Measurements from ENCODE around the gene ZDHHC14. TPM values are rescaled to one million over a fixed set of nuclear protein-coding genes. Genes with fewer than 3 reads are reported as not detected.

The ZDHHC14 gene
- total and polyA plus RNA-seq, 4 donors = 4.3 to 18.3 (median 8.9) TPM

DNA sequence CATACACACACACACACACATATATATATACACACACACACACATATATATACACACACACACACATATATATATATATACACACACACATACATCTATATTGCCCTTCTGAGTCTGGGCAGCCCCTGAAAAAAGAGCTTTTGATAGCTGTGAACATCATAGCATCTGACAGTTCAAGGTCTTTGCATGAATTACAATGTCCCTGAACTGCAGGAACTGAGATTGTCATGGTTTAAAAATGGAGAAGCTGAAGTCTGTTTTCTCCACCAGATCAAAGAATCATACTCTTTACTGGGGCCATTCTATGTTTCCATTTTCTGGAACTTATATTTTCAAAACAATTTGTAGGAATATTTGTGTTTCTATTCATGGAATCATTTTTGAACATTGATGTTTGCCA lies 189.8 kb downstream of the ZDHHC14 start:
- Histone ChIP-seq H3K4me1 (ENCODE audit: control insufficient read depth in 5 of 5, insufficient read depth in 5 of 5, low read length in 5 of 5) (no peaks in the 10 kb centered on the region), H3K4me3 (no peak overlapping the region), H3K36me3 (ENCODE audit: control insufficient read depth in 4 of 4, insufficient read depth in 4 of 4, low read length in 4 of 4) (peaks cover 0 to 3% (median 1%) of the 10 kb centered on the region in 4 donors), H3K9me3 (ENCODE audit: control insufficient read depth in 4 of 4, insufficient read depth in 3 of 4, low read length in 3 of 4) (no peaks in the 10 kb centered on the region), H3K27me3 (ENCODE audit: control insufficient read depth in 3 of 3, insufficient read depth in 3 of 3, low read length in 2 of 3) (no peaks in the 10 kb centered on the region), H3K27ac (ENCODE audit: low read depth in 1 of 2, low read length in 1 of 2) (no peak overlapping the region), H3K9ac (ENCODE audit: insufficient read depth in 1 of 2, low read length in 2 of 2) (no peak overlapping the region)
- DNase-seq (no peak), ATAC-seq (ENCODE audit: insufficient read depth, low FRiP score) (no peak)
- TF ChIP-seq, protein P1, sequence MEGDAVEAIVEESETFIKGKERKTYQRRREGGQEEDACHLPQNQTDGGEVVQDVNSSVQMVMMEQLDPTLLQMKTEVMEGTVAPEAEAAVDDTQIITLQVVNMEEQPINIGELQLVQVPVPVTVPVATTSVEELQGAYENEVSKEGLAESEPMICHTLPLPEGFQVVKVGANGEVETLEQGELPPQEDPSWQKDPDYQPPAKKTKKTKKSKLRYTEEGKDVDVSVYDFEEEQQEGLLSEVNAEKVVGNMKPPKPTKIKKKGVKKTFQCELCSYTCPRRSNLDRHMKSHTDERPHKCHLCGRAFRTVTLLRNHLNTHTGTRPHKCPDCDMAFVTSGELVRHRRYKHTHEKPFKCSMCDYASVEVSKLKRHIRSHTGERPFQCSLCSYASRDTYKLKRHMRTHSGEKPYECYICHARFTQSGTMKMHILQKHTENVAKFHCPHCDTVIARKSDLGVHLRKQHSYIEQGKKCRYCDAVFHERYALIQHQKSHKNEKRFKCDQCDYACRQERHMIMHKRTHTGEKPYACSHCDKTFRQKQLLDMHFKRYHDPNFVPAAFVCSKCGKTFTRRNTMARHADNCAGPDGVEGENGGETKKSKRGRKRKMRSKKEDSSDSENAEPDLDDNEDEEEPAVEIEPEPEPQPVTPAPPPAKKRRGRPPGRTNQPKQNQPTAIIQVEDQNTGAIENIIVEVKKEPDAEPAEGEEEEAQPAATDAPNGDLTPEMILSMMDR (IDR thresholded peaks at IDR 0.05; ENCODE audit: control extremely low read depth, extremely low read depth) = no peak

DNA sequence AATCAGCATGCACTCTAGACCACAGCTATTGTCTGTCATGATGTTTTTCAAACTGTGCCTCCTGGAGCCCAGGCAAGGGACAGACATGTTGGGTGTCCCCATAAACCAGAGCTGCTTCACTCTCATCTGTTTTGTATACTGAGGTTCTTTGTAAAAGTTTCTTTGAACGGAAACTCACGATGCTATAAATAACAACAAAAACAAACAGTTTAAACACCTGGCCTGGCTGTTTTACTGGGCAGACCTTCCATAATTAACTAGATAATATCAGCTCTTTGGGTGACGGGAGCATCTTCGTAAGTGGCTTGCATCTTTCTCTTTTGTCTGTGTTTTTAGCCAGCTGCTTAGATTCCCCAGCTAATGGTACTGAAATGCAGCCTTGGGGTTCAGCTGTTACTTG lies 190.3 kb downstream of the ZDHHC14 start:
- Histone ChIP-seq H3K27me3 (ENCODE audit: control insufficient read depth in 3 of 3, insufficient read depth in 3 of 3, low read length in 2 of 3) (no peaks in the 10 kb centered on the region), H3K4me1 (ENCODE audit: control insufficient read depth in 5 of 5, insufficient read depth in 5 of 5, low read length in 5 of 5) (peaks cover 0 to 1% (median 0%) of the 10 kb centered on the region in 5 donors), H3K9ac (ENCODE audit: insufficient read depth in 1 of 2, low read length in 2 of 2) (no peak overlapping the region), H3K4me3 (no peak overlapping the region), H3K27ac (ENCODE audit: low read depth in 1 of 2, low read length in 1 of 2) (no peak overlapping the region), H3K36me3 (ENCODE audit: control insufficient read depth in 4 of 4, insufficient read depth in 4 of 4, low read length in 4 of 4) (peaks cover 0 to 2% (median 0%) of the 10 kb centered on the region in 4 donors), H3K9me3 (ENCODE audit: control insufficient read depth in 4 of 4, insufficient read depth in 3 of 4, low read length in 3 of 4) (no peaks in the 10 kb centered on the region)
- ATAC-seq (ENCODE audit: insufficient read depth, low FRiP score) (no peak), DNase-seq (no peak)
- 66 to 83% methylated on average over 4 of the region's 4 CpGs for WGBS, 2 donors
- TF ChIP-seq, protein P1 (IDR thresholded peaks at IDR 0.05; ENCODE audit: control extremely low read depth, extremely low read depth) = no peak

DNA sequence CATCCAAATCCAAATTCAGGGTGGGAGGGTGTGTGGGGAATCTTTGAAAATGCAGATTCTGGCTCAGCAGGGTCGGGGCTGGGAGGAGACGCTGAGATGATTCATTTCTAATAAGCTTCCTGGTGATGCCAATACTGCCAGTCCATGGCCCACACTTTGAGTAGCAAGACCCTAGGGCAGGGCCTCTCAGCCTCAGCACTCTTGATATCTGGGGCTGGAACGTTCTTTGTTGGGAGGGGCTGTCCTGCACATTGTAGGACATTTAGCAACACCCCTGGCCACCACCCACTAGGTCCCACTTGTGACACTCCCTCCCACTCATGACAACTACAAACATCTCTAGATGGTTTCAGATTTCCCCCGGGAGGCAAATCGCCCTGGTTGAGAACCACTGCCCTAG lies 191.0 kb downstream of the ZDHHC14 start:
- WGBS, 2 donors = 76 to 92% methylated on average over 5 of the region's 5 CpGs
- no peak overlapping the region for H3K4me3 ChIP-seq
- no peaks in the 10 kb centered on the region for H3K27me3 ChIP-seq (ENCODE audit: control insufficient read depth in 3 of 3, insufficient read depth in 3 of 3, low read length in 2 of 3)
- H3K9ac ChIP-seq (ENCODE audit: insufficient read depth in 1 of 2, low read length in 2 of 2) = no peak overlapping the region
- no peaks in the 10 kb centered on the region for H3K9me3 ChIP-seq (ENCODE audit: control insufficient read depth in 4 of 4, insufficient read depth in 3 of 4, low read length in 3 of 4)
- H3K27ac ChIP-seq (ENCODE audit: low read depth in 1 of 2, low read length in 1 of 2) = no peak overlapping the region
- peaks cover 0 to 1% (median 0%) of the 10 kb centered on the region in 5 donors for H3K4me1 ChIP-seq (ENCODE audit: control insufficient read depth in 5 of 5, insufficient read depth in 5 of 5, low read length in 5 of 5)
- peaks cover 0 to 2% (median 0%) of the 10 kb centered on the region in 4 donors for H3K36me3 ChIP-seq (ENCODE audit: control insufficient read depth in 4 of 4, insufficient read depth in 4 of 4, low read length in 4 of 4)
- DNase-seq (no peak), ATAC-seq (ENCODE audit: insufficient read depth, low FRiP score) (no peak)
- TF ChIP-seq, protein P1 (IDR thresholded peaks at IDR 0.05; ENCODE audit: control extremely low read depth, extremely low read depth) = no peak

DNA sequence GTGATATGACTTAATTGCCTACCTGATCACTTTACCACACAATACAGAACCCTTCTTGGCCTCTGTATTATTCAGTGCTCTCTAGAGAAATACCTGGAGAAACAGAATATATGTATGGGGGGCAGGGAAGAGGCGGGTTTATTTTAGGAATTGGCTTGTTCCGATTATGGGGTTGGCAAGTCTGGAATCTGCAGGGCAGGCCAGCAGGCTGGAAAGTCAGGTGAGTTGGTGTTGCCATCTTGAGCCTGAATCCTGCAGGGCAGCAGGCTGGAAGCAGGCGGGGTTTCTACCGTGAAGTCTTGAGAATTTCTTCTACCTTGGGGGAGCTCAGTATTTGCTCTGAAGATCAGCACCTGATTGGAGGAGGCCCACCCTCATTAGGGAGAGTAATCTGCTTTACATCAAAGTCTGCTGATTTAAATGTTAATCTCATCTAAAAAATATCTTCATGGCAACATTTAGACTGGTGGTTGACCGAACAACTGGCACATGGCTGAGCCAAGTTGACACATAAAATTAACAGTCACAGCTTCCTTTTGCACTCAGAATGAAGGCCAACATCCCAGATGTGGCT lies 193.9 kb downstream of the ZDHHC14 start:
- H3K27me3 ChIP-seq (ENCODE audit: control insufficient read depth in 3 of 3, insufficient read depth in 3 of 3, low read length in 2 of 3) = no peaks in the 10 kb centered on the region
- no peak overlapping the region for H3K27ac ChIP-seq (ENCODE audit: low read depth in 1 of 2, low read length in 1 of 2)
- H3K4me1 ChIP-seq (ENCODE audit: control insufficient read depth in 5 of 5, insufficient read depth in 5 of 5, low read length in 5 of 5) = peaks cover 0 to 1% (median 0%) of the 10 kb centered on the region in 5 donors
- peaks cover 0 to 2% (median 0%) of the 10 kb centered on the region in 4 donors for H3K36me3 ChIP-seq (ENCODE audit: control insufficient read depth in 4 of 4, insufficient read depth in 4 of 4, low read length in 4 of 4)
- no peak overlapping the region for H3K4me3 ChIP-seq
- no peaks in the 10 kb centered on the region for H3K9me3 ChIP-seq (ENCODE audit: control insufficient read depth in 4 of 4, insufficient read depth in 3 of 4, low read length in 3 of 4)
- 92 to 93% methylated on average over 5 of the region's 5 CpGs for WGBS, 2 donors
- TF ChIP-seq, protein P1 (IDR thresholded peaks at IDR 0.05; ENCODE audit: control extremely low read depth, extremely low read depth) = no peak
- ATAC-seq (ENCODE audit: insufficient read depth, low FRiP score) (no peak), DNase-seq (no peak)
- no peak overlapping the region for H3K9ac ChIP-seq (ENCODE audit: insufficient read depth in 1 of 2, low read length in 2 of 2)

Measured in lung (tissue), 12 donors.